H1 (cell line): ENCODE results near the gene ZNF516. TPM values are rescaled to one million over a fixed set of nuclear protein-coding genes. Genes with fewer than 3 reads are reported as not detected.

Experiments
- CEBPB ChIP-seq: IDR thresholded peaks from 2 replicates; pipeline ENCODE4 v1.6.1; 2012; ENCODE audit warnings: low read depth, low read length
- CREB1 ChIP-seq: IDR thresholded peaks from 2 replicates; pipeline ENCODE4 v1.6.1; 2012; ENCODE audit warnings: inconsistent platforms
- EGR1 ChIP-seq: IDR thresholded peaks from 2 replicates; pipeline ENCODE4 v1.6.1; 2011; ENCODE audit warnings: low read depth, low read length, borderline replicate concordance
- GTF2F1 ChIP-seq: IDR thresholded peaks from 2 replicates; pipeline ENCODE4 v1.6.1; 2012; ENCODE audit warnings: low read depth, low read length, improper control_type of control experiment, borderline replicate concordance
- POLR2A ChIP-seq, 2 experiments: IDR thresholded peaks; 1 replicate in 1 of 2; 2 replicates in 1 of 2; pipeline ENCODE4 v1.6.1; 2011; ENCODE audit warnings: low read depth in 2 of 2, low read length in 2 of 2, mild to moderate bottlenecking in 2 of 2; ENCODE audit errors: control extremely low read depth in 1 of 2
- polyA plus RNA-seq, 7 experiments: library from polyadenylated mRNA; depleted of rRNA in 3 of 7; stranded (reverse) in 5 of 7; unstranded in 2 of 7; fragments of >200 nt in 5 of 7; fragments of 200-250 nt in 2 of 7; gene quantifications; 1 replicate in 5 of 7; 2 replicates in 1 of 7; 4 replicates in 1 of 7; pipeline versions ENCODE4 v1.2.1 to v1.2.3, GENCODE V29; 2011 to 2013; ENCODE audit warnings: missing spikeins in 2 of 7, mixed read lengths in 2 of 7
- total RNA-seq: library from RNA; stranded (reverse); fragmentation: NEBNext Ultra II Directional; extraction: Animal tissue kit (Norgen Biotek cat#: 25700); gene quantifications from 2 replicates; pipeline ENCODE4 v1.2.1, GENCODE V29; 2021

The ZNF516 gene
- total and polyA plus RNA-seq, 2 of the 8 experiments (the other 6 are each of a cell fraction or from before 2014, with no cell fraction given): 7.3 to 17.0 TPM

GRCh38 chr18:76388891-76389423 lies 106.1 kb downstream of the ZNF516 start (continued):
- no peak for TF ChIP-seq GTF2F1
- no peak for TF ChIP-seq EGR1
- no peak for TF ChIP-seq CREB1
- no peak for TF ChIP-seq CEBPB
- TF ChIP-seq POLR2A (IDR thresholded peaks at IDR 0.05; ENCODE audit: control extremely low read depth in 1 of 2, low read depth in 2 of 2, low read length in 2 of 2): no peak
